GM11168 (cell line): Measurements from ENCODE around the gene EIF3CL.
"Not testable (repeated sequence)": the region's sequence is repeated elsewhere in the genome, so short reads cannot be mapped to it uniquely, and the experiment has no call there.

Experiments used
- in situ Hi-C: fragments of 300-500 bp; cut with MboI; formaldehyde crosslinking; loops from one replicate; pipeline ENCODE4 v1.12.0; 2022; ENCODE audit warnings: low sequenced_read_pairs; ENCODE audit not compliant: unreplicated experiment

Gene EIF3CL, protein sequence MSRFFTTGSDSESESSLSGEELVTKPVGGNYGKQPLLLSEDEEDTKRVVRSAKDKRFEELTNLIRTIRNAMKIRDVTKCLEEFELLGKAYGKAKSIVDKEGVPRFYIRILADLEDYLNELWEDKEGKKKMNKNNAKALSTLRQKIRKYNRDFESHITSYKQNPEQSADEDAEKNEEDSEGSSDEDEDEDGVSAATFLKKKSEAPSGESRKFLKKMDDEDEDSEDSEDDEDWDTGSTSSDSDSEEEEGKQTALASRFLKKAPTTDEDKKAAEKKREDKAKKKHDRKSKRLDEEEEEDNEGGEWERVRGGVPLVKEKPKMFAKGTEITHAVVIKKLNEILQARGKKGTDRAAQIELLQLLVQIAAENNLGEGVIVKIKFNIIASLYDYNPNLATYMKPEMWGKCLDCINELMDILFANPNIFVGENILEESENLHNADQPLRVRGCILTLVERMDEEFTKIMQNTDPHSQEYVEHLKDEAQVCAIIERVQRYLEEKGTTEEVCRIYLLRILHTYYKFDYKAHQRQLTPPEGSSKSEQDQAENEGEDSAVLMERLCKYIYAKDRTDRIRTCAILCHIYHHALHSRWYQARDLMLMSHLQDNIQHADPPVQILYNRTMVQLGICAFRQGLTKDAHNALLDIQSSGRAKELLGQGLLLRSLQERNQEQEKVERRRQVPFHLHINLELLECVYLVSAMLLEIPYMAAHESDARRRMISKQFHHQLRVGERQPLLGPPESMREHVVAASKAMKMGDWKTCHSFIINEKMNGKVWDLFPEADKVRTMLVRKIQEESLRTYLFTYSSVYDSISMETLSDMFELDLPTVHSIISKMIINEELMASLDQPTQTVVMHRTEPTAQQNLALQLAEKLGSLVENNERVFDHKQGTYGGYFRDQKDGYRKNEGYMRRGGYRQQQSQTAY

DNA sequence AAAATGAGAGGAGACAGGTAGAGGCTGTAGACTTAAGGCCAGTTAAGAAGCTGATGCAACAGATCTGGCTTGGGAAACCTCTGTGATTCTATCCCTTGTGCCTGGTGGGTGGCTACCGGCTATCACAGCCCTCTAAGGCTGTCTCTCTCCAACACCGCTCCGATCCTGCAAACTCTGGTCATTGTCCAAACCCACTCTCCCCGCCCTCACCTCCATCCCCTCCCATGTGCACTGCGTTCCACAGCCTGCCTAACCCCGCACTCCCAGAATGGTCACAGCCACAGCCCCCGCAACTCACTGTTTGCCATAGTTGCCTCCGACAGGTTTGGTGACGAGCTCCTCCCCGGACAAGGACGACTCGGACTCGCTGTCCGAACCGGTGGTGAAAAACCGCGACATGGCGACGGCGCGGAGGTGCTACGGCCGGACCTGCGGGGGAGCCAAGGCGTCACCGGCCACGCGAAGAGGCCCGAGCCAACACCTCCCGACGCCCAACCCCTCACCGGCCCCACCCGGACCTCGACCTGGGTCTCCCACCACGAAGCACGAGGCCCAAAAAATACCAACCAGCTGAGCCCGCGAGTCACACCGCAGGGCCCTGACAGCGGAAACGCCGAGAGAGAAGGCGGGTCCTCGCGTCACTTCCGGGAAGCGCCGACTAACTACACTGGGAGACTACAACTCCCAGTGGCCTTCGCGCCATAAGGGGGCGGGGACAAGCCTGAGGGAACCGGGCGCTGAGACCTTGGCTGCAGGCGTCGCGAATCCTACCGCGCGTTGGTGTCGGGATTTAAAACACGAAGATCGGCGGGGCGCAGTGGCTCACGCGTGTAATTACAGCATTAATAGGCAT lies at the start of gene EIF3CL:
TSS of gene EIF3CL (minus strand) at position 622 of the 853 bp plus-strand sequence. CDS start at position 399, 223 bp downstream.
- in situ Hi-C loops: not testable (repeated sequence)

DNA sequence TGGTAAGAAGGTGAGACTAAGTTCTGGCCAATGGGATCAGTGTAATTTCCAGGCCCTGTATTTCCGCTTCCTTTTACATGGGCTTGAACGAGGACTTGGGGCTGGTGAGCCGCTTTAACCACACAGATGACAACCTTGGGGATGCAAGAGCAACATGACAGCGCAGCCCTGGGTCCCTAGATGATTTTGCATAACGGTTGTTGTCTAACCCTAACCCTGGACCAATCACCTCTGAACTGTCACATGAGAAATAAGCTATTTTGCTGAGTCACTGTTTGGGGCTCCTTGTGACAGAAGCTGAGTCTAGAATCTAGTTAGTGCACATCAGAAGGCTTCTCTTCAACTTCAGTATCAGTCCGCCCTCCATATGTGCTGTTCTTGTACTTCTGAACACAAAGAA lies 43.4 kb upstream of the EIF3CL start:
- in situ Hi-C loops: not testable (repeated sequence)

DNA sequence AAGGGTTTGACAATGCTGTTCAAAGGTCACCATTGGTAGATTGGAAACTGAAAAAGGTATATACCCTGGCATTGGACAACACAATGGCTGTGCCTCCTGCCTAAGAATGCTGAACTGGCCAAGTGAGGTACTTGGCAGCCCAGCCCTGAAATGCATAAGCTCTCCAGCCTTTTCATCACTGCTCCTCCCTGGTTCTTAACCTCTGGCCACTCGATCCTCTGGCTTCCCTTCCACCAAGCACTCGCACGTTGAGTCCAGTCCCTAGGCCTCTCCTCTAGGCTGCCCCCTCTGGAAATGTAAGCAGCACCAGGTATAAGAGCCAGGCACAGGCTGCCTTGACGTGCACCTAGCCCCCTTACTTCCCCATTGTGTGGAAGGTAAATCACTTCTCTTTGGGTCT lies 42.7 kb upstream of the EIF3CL start:
- in situ Hi-C loops: not testable (repeated sequence)

DNA sequence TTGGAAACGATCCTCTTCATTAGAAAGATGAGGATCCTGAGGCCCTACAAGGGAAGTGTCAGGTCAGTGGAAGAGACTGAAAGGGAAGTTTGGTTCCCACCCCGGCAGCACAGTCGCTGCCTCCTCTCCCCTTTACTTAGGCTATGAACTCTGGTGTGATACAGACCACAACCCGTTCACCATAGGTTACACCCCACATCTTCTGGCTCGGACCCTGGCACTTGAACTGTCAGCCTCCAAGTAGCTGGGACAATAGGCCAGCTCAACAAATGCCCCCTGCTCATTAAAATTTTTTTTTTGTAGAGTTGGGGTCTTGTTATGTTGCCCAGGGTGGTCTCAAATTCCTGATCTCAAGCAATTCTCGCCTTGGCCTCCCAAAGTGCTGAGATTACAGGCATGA lies 40.3 kb upstream of the EIF3CL start:
- in situ Hi-C loops: not testable (repeated sequence)

DNA sequence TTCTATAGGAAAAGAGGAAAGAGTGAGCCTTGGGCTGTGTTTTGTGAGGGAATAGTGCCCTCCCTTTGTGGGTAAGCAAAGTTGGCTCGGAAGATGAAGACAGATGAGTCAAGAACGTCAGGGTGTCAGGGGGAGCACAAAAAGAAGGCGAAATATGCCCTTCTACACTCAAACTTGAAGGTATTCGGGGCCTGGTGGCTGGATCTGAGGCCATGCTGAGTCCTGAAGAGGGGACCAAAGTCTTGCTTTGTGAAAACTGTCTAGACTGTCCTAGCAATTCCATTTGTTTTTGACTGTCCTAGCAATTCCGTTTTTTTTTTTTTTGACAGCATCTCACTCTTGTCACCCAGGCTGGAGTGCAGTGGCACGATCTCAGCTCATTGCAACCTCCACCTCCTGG lies 35.3 kb upstream of the EIF3CL start:
- in situ Hi-C loops: not testable (repeated sequence)

DNA sequence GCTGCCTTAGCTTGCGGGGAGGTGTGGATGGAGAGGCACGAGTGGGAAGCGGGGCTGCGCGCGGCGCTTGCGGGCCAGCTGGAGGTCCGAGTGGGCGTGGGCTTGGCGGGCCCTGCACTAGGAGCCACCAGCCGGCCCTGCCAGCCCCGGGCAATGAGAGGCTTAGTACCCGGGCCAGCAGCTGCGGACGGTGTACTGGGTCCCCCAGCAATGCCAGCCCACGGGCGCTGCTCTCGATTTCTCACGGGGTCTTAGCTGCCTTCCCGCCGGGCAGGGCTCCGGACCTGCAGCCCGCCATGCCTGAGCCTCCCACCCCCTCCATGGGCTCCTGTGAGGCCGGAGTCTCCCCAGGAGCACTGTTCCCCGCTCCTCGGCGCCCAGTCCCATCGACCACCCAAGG lies 31.7 kb upstream of the EIF3CL start:
- in situ Hi-C loops: not testable (repeated sequence)

DNA sequence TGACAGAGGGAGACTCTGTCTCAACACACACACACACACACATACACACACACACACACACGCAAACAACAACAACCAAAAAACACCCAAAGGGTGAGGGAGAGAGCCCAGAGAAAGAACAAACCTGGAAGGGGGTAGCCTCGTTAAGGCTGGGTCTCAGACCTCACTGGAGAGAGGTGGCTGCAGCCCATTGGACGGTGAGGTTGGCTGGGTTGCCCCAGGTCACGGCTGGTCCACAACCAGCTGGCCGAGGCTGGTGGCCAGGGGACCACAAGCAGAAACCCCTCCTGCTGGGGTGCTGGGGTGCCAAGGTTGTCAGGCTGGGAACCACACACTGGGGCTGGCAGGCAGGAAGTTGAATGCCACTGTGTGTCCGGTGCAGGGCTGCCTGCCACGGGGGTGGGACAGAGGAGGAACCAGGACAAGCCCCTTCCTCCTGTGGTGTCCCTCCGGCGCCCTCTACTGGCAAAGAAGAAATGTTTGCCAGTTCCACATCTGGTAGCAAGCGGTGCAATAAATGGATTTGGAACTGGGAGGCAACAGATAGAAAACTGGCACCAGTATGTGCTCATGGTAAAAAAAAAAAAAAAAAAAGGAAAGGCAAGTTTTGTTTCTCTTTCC lies 22.5 kb upstream of the EIF3CL start:
- in situ Hi-C loops: loop anchor here (10.0 kb wide), 1 partner anchor 389 kb away; no protein-coding TSS in a partner anchor

DNA sequence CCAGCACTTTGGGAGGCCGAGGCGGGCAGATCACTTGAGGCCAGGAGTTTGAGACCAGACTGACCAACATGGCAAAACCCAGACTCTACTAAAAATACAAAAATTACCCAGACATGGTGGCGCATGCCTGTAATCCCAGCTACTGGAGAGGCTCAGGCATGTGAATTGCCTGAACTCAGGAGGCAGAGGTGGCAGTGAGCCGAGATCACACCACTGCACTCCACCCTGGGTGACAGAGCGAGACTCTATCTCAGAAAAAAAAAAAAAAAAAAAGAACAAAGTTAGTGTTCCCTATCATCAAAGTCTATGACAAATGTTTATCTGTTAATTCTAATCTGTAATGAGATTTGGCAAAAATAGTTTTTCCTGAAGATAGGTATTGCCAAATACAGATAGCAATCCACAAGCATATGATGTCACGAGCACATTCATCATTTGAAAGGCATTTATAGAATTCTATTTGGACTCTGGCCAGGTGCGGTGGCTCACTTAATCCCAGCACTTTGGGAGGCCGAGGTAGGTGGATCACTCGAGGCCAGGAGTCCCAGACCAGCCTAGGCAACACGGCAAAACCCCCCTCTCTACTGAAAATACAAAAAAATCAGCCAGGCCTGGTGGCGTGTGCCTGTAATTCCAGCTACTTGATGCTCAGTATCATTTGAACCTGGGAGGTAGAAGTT lies 17.6 kb upstream of the EIF3CL start:
- in situ Hi-C loops: loop anchor here (10.0 kb wide), 1 partner anchor 394 kb away; no protein-coding TSS in a partner anchor

DNA sequence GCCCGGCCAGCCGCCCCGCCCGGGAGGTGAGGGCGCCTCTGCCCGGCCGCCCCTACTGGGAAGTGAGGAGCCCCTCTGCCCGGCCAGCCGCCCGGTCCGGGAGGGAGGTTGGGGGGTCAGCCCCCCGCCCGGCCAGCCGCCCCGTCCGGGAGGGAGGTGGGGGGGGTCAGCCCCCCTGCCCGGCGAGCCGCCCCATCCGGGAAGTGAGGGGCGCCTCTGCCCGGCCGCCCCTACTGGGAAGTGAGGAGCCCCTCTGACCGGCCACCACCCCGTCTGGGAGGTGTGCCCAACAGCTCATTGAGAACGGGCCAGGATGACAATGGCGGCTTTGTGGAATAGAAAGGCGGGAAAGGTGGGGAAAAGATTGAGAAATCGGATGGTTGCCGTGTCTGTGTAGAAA lies 13.4 kb upstream of the EIF3CL start:
- in situ Hi-C loops: not testable (repeated sequence)

DNA sequence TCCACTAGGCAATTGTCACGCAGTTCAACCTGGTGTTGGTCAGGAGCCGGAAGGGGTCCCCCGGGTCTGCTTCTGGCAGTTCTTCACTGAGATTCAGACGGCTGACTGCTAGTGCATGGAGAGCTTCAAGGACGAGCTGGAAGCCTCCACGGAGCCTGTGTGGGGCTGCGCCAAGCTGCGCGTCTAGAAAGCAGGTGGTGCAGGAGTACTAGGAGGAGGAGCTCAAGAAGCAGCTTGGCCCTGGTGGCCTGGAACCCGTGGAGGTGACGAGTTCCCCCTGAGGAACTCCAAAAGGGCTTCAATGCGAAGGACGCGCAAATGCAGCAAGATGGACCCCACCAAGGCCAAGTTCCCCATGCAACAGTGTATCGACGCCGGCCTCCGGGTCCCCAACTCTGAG lies 10.9 kb upstream of the EIF3CL start:
- in situ Hi-C loops: not testable (repeated sequence)

DNA sequence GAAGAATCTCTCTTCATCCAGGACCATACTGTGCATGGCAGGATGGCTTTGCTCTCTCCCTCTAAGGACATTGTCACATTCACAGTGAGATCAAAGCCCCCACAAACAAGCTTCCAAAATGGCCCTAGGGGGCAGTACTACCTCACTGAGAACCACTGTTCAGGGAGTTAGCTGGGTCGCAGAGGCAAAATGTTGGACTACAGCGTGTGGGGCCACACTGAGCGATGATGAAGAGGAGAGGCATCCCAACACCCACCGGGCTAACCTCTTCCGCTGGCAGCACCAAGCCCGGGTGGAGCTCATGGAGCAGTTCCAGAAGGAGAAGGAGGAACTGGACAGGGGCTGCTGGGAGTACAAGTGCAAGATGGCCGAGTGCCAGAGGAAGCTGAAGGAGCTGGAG lies 9.9 kb upstream of the EIF3CL start:
- in situ Hi-C loops: not testable (repeated sequence)

DNA sequence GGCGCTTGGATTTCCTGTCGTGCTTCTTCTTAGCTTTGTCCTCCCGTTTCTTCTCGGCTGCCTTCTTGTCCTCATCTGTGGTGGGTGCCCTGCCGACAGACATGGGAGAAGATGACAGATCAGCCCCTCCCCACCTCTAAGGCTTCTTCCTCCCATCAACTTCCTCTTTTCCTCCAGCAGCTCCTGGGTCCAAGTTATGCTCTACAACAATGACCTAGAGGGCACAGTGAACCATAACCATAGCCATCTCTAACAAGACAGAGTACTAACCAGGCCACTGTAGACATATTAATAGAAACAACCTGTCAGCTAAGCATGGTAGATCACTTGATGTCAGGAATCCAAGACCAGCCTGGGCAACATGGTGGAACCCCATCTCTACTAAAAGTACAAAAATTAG lies 11.6 kb downstream of the EIF3CL start:
- in situ Hi-C loops: not testable (repeated sequence)

DNA sequence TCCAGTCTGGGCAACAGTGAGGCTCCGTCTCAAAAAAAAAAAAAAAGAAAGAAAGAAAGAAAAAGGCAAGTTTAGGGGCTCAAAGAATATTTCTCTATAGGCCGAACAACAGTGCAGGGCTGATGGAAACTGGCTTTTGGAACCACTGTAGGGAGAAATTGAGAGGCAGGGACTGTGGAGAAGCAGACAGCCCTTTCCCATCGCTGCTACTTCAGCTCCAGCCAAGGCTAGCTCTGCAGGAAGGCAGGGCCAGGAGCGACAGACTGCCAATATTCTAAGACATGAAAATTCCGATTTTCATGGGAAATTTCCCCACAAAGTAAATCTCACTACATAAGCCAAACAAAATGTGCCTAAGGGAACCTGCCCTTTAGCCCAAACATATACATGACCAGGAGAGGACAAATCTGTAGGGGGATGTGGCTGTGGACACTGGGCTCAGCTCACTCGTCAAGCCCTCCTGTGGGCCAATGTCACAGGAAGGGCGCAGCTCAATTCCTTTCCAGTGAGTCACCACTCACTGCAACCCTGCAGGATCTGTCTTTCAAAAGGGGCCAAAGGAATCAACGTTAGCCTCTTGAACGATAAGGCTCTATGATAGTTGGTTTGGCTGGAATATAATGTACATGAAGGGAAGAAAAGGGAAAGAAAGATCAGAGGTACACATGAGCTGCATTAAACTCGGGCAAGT lies 21.3 kb downstream of the EIF3CL start:
- in situ Hi-C loops: not testable (repeated sequence)

DNA sequence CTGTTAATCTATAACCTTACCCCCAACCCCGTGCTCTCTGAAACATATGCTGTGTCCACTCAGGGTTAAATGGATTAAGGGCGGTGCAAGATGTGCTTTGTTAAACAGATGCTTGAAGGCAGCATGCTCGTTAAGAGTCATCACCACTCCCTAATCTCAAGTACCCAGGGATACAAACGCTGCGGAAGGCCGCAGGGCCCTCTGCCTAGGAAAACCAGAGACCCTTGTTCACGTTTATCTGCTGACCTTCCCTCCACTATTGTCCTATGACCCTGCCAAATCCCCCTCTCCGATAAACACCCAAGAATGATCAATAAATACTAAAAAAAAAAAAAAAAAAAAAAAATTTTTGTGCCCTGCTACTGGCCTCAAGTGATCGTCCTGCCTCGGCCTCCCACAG lies 25.8 kb downstream of the EIF3CL start:
- in situ Hi-C loops: not testable (repeated sequence)

DNA sequence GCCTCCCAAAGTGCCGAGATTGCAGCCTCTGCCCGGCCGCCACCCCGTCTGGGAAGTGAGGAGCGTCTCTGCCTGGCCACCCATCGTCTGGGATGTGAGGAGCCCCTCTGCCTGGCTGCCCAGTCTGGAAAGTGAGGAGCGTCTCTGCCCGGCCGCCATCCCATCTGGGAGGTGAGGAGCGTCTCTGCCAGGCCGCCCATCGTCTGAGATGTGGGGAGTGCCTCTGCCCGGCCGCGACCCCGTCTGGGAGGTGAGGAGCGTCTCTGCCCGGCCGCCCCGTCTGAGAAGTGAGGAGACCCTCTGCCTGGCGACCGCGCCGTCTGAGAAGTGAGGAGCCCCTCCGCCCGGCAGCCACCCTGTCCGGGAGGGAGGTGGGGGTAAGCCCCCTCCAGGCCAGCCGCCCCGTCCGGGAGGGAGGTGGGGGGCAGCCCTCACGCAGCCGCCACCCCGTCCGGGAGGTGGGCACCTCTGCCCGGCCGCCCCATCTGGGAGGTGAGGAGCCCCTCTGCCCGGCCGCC lies 26.5 kb downstream of the EIF3CL start:
- in situ Hi-C loops: not testable (repeated sequence)

DNA sequence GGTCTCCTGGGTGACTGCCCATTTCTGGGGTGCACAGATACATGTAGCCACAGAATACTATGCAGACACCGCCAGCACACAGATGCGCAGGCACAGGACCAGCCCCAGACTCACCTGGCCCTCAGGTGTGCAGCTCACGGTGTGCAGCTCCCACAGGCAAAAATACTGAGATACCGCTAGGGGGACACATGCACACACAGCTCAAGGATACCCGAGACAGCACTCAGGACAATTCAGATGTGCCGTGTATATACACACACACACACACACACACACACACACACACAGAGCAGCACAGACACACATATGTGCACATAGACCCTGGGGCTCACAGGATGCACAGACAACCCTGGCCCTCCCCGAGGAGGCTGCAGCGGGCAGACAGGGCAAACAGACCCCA lies 28.5 kb downstream of the EIF3CL start:
- in situ Hi-C loops: not testable (repeated sequence)

DNA sequence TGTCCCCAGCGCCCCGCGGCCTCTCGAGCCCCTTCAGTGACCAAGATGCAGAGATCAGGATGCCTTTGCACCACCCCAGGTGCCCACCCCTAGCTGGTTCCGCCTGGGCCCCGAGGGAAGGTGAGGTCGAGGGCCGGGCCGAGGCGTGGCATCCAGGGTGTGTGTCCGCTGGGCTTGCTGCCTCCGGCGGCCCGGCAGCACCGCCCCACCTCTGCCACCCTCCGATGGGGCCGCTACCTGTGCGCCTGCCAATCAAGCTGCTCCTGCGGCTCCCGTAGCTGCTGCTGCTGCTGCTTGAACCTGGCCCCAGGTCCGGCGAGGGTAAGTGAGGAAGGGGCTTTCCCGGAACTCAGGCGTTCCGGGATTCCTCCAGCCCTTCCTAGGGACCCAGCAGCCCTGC lies 29.4 kb downstream of the EIF3CL start:
- in situ Hi-C loops: loop anchor here (5.0 kb wide), 1 partner anchor 368 kb away; no protein-coding TSS in a partner anchor

DNA sequence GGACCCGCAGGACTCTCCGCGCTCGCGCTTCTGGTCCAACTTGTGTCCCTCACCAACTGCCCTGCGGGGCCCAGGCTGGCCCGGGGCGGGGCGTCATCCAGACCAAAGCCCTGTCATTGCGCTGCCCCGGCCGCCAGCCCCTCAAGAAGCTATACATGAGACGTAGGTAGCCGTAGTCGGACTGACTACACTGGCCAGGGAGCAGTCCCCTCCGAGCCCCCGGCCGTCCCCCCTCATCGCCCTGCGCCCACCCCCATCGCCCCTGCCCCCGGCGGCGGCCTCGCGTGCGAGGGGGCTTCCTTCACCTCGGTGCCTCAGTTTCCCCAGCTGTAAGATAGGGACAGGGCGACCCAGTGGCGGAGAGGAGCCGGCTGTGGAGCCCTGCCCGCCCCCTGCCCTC lies 35.7 kb downstream of the EIF3CL start:
- in situ Hi-C loops: not testable (repeated sequence)
